ENCODE results near the gene CDK5RAP2. TPM values are rescaled to one million over a fixed set of nuclear protein-coding genes. Genes with fewer than 3 reads are reported as not detected.

Gene CDK5RAP2
- total RNA-seq, 4 donors from 2014 or later, result 27.3 to 158 (median 45.1) TPM

- Histone ChIP-seq H3K4me3 (no peak overlapping the region), H3K36me3 (peaks cover 0 to 33% (median 0%) of the 10 kb centered on the region in 3 donors), H3K9me3 (no peaks in the 10 kb centered on the region), H3K27me3 (no peaks in the 10 kb centered on the region), H3K4me1 (no peaks in the 10 kb centered on the region), H3K27ac (no peak overlapping the region)
- TF ChIP-seq POLR2A (IDR thresholded peaks at IDR 0.05) (no peak), CTCF (IDR thresholded peaks at IDR 0.05) (no peak)
- DNase-seq, result peak in 1 of 3 donors; percentile 59
Measured at GRCh38 chr9:120562861-120563443, 17.0 kb downstream of the CDK5RAP2 start.

GRCh38 chr9:120561709-120562108 lies 18.3 kb downstream of the CDK5RAP2 start:
- H3K9me3 ChIP-seq, result no peaks in the 10 kb centered on the region
- DNase-seq, result no peak
- TF ChIP-seq CTCF (IDR thresholded peaks at IDR 0.05) (no peak), POLR2A (IDR thresholded peaks at IDR 0.05) (no peak)
- no peak overlapping the region for H3K4me3 ChIP-seq
- no peaks in the 10 kb centered on the region for H3K27me3 ChIP-seq
- H3K36me3 ChIP-seq, result peaks cover 0 to 24% (median 0%) of the 10 kb centered on the region in 3 donors
- H3K4me1 ChIP-seq, result no peaks in the 10 kb centered on the region
- H3K27ac ChIP-seq, result no peak overlapping the region

GRCh38 chr9:120559546-120559945 lies 20.4 kb downstream of the CDK5RAP2 start:
- no peaks in the 10 kb centered on the region for H3K9me3 ChIP-seq
- no peak overlapping the region for H3K27ac ChIP-seq
- no peak for DNase-seq
- peaks cover 0 to 17% (median 0%) of the 10 kb centered on the region in 3 donors for H3K36me3 ChIP-seq
- H3K4me1 ChIP-seq, result no peaks in the 10 kb centered on the region
- H3K27me3 ChIP-seq, result no peaks in the 10 kb centered on the region
- H3K4me3 ChIP-seq, result no peak overlapping the region
- no peak for TF ChIP-seq POLR2A (IDR thresholded peaks at IDR 0.05)
- no peak for TF ChIP-seq CTCF (IDR thresholded peaks at IDR 0.05)

- no peak for TF ChIP-seq CTCF (IDR thresholded peaks at IDR 0.05)
- no peak for TF ChIP-seq POLR2A (IDR thresholded peaks at IDR 0.05)
- Histone ChIP-seq H3K9me3 (no peaks in the 10 kb centered on the region), H3K4me3 (no peak overlapping the region), H3K27me3 (no peaks in the 10 kb centered on the region), H3K4me1 (no peaks in the 10 kb centered on the region), H3K27ac (no peak overlapping the region), H3K36me3 (peaks cover 0 to 14% (median 0%) of the 10 kb centered on the region in 3 donors)
- DNase-seq, result no peak
Measured at GRCh38 chr9:120558454-120558853, 21.5 kb downstream of the CDK5RAP2 start.

- no peak overlapping the region for H3K27ac ChIP-seq
- no peak for DNase-seq
- H3K27me3 ChIP-seq, result no peaks in the 10 kb centered on the region
- no peaks in the 10 kb centered on the region for H3K4me1 ChIP-seq
- H3K9me3 ChIP-seq, result no peaks in the 10 kb centered on the region
- no peak overlapping the region for H3K4me3 ChIP-seq
- TF ChIP-seq CTCF (IDR thresholded peaks at IDR 0.05) (no peak), POLR2A (IDR thresholded peaks at IDR 0.05) (no peak)
- H3K36me3 ChIP-seq, result peaks cover 0 to 12% (median 0%) of the 10 kb centered on the region in 3 donors
Measured at GRCh38 chr9:120557205-120557604, 22.8 kb downstream of the CDK5RAP2 start.

All from Peyer's patch (tissue), 4 donors.